Stimulated activated CD8-positive, alpha-beta memory T cell treated with anti-CD3 and anti-CD28 coated beads, Interleukin-7, amount 100 ng/mL, for 24 hours (primary cell): ENCODE measurements around the gene SLC27A4.
A peak's percentile ranks its signal among the peaks of the same experiment; 100 is the strongest.

ENCODE experiments used
- DNase-seq: peaks from one replicate; pipeline ENCODE4 v3.0.0-alpha.2; 2020; ENCODE audit warnings: low read depth

Gene SLC27A4

GRCh38 chr9:128365525-128365924 lies 25.2 kb downstream of the SLC27A4 start:
- DNase-seq: no peak

GRCh38 chr9:128369024-128369706 lies 28.8 kb downstream of the SLC27A4 start:
- DNase-seq: no peak

GRCh38 chr9:128370367-128370751 lies 30.0 kb downstream of the SLC27A4 start:
- DNase-seq: no peak

- DNase-seq: peak; percentile 90
Observed at GRCh38 chr9:128370752-128371629, 30.7 kb downstream of the SLC27A4 start, which contains the start of gene URM1. Gene URM1 (plus strand): TSS chr9:128371374. CDS start chr9:128371381, 7 bp downstream.

- no peak for DNase-seq
Observed at GRCh38 chr9:128371630-128372117, 31.3 kb downstream of the SLC27A4 start.

- DNase-seq: no peak
Observed at GRCh38 chr9:128372188-128372641, 31.9 kb downstream of the SLC27A4 start.

- DNase-seq: no peak
Observed at GRCh38 chr9:128372784-128373183, 32.5 kb downstream of the SLC27A4 start.

- no peak for DNase-seq
Observed at GRCh38 chr9:128374221-128374675, 33.9 kb downstream of the SLC27A4 start.

- no peak for DNase-seq
Observed at GRCh38 chr9:128375865-128376264, 35.5 kb downstream of the SLC27A4 start.

GRCh38 chr9:128382261-128382660 lies 41.9 kb downstream of the SLC27A4 start:
- no peak for DNase-seq

GRCh38 chr9:128383007-128383753 lies 42.9 kb downstream of the SLC27A4 start:
- no peak for DNase-seq

GRCh38 chr9:128383791-128384190 lies 43.5 kb downstream of the SLC27A4 start:
- DNase-seq: no peak

- no peak for DNase-seq
Observed at GRCh38 chr9:128384801-128385495, 44.6 kb downstream of the SLC27A4 start.

- DNase-seq: no peak
Observed at GRCh38 chr9:128385496-128386460, 45.5 kb downstream of the SLC27A4 start.

- DNase-seq: no peak
Observed at GRCh38 chr9:128388150-128388549, 47.8 kb downstream of the SLC27A4 start.

GRCh38 chr9:128389395-128390149 lies 49.2 kb downstream of the SLC27A4 start:
- no peak for DNase-seq

- DNase-seq: no peak
Observed at GRCh38 chr9:128390150-128390812, 50.0 kb downstream of the SLC27A4 start.

- no peak for DNase-seq
Observed at GRCh38 chr9:128390813-128391711, 50.7 kb downstream of the SLC27A4 start.
